GM10248 (cell line): ENCODE data around the gene LCN2.
"Not testable (repeated sequence)": the region's sequence is repeated elsewhere in the genome, so short reads cannot be mapped to it uniquely, and the experiment has no call there.

ENCODE experiments used
- CTCF ChIA-PET: fragments of 300-600 bp; sonication (Branson Sonifier 250); formaldehyde crosslinking; extraction: SDS; loops from one replicate; lab custom pipeline; 2021; ENCODE audit warnings: antibody characterized with exemption; lab: Yijun Ruan, JAX
- POLR2A ChIA-PET: fragments of 350-650 bp; sonication (Branson Sonifier 250); formaldehyde crosslinking; extraction: SDS; loops from one replicate; lab custom pipeline; 2020; ENCODE audit warnings: antibody characterized with exemption; lab: Yijun Ruan, JAX
- DNase-seq: peaks from one replicate; pipeline ENCODE4 v3.0.0; 2012; ENCODE audit errors: extremely low spot score
- TF ChIP-seq, protein P1 (sequence below): IDR thresholded peaks from 2 replicates; pipeline ENCODE4 v1.5.1; 2012; ENCODE audit warnings: mild to moderate bottlenecking, low read depth; ENCODE audit errors: extremely low read depth, missing control alignments, control extremely low read depth

LCN2 gene

GRCh38 chr9:128125580-128126354 lies 23.5 kb upstream of the LCN2 start:
- CTCF ChIA-PET = interaction anchor here (1.0 to 7.4 kb wide), 20 partner anchors 10 to 295 kb away, joined by 3 to 110 read pairs (median 4); partner anchors contain the start of genes CERCAM and CIZ1
- TF ChIP-seq, protein P1, sequence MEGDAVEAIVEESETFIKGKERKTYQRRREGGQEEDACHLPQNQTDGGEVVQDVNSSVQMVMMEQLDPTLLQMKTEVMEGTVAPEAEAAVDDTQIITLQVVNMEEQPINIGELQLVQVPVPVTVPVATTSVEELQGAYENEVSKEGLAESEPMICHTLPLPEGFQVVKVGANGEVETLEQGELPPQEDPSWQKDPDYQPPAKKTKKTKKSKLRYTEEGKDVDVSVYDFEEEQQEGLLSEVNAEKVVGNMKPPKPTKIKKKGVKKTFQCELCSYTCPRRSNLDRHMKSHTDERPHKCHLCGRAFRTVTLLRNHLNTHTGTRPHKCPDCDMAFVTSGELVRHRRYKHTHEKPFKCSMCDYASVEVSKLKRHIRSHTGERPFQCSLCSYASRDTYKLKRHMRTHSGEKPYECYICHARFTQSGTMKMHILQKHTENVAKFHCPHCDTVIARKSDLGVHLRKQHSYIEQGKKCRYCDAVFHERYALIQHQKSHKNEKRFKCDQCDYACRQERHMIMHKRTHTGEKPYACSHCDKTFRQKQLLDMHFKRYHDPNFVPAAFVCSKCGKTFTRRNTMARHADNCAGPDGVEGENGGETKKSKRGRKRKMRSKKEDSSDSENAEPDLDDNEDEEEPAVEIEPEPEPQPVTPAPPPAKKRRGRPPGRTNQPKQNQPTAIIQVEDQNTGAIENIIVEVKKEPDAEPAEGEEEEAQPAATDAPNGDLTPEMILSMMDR = no peak
- no peak for DNase-seq
- POLR2A ChIA-PET = no interaction called here

GRCh38 chr9:128127568-128127989 lies 21.7 kb upstream of the LCN2 start, which contains the start of gene PTGES2:
TSS of gene PTGES2 (minus strand) at chr9:128127729. CDS start at chr9:128127717, 12 bp downstream.
- CTCF ChIA-PET = interaction anchor here (0.8 to 7.4 kb wide), 6 partner anchors 12 to 93 kb away, joined by 3 to 110 read pairs (median 5); partner anchors contain the start of gene BBLN
- POLR2A ChIA-PET = interaction anchor here (1.5 kb wide), 1 partner anchor 61 kb away, joined by 4 read pairs; the partner anchor contains the start of gene NAIF1
- DNase-seq = peak; percentile 78
- TF ChIP-seq, protein P1 = no peak

DNA sequence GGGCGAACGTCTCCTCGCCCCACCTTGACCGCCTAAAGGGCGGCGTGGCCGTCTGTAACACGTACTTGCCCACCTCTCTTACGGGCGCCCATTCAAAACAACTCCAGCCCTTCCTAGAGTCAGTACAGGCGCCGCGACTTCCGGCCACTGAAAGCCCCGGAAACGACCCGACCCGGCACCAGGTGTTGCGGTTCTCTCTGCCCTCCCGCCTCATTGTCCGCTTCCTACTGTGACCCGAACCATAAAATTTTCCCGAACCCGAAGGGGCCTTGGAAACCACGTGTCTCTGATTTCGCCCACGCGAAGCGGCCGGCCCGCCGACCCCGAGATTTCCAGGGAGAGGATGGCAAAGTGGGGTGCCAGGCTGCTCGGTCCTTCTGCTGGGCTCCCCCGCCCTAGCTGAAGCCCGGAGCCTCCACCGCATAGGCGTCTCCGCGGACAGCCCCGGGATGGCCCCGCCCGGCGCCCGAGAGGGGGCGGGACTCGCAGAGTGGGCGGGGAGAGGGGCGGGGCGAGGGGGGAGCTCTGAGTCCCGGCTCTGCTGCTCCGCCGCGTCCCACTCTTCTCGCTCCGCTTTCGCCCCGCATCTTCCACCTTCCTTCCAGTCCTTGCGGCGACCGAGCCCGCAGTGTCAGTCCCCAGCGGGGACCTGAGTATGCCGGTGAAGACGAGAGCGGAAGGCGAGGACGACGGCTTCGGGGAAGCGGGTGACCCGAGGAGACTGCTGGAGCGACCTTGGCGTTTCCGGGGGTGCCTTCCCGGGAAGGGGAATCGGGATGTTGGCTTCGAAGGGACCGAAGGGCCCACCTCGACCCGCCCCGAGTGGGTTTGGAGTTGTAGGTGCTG lies 21.0 kb upstream of the LCN2 start:
- CTCF ChIA-PET = interaction anchor here (0.8 to 7.4 kb wide), 10 partner anchors 9 to 94 kb away, joined by 3 to 110 read pairs (median 4); partner anchors contain the start of gene BBLN
- peak; percentile 91 for DNase-seq
- TF ChIP-seq, protein P1 = no peak
- POLR2A ChIA-PET = interaction anchor here (0.7 to 1.5 kb wide), 2 partner anchors 32 to 61 kb away, joined by 3 to 4 read pairs; partner anchors contain the start of genes BBLN and NAIF1

DNA sequence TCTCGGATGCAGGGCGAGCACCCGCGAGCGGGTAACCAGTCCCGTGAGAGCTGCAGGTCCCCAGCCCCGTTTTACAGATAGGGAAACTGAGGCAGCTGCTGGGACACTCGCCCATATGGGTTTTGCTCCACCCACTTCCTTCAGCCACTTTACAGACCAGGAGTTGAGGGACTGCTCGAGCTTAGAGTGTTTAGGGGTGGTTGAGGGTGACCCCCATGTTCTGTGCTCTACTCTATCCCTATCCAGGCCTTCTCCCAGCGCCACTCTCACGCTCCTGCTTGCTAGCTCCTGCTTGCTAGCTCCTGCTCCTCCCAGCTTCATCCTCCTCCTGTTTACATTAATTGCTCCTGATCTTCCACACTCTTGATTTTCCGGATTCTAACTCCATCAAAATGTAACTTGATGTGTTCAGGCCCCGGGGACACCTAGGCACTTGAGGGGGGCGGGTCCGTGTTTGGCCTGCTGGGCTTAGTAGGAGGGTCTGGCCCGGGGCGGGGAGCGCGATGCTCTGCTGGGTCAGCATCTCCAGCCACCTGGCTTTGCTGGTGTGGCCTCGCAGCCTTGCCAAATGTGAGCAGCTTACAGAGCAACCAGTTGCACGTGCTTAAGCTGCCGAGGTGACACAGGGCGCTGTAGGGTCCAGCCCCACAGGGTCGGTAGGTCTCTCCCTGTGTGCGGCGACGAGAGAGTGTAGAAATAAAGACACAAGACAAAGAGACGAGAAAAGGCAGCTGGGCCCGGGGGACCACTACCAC lies 20.2 kb upstream of the LCN2 start:
- POLR2A ChIA-PET = interaction anchor here (1.5 kb wide), 1 partner anchor 62 kb away, joined by 4 read pairs; the partner anchor contains the start of gene NAIF1
- CTCF ChIA-PET = interaction anchor here (0.9 to 7.4 kb wide), 9 partner anchors 8 to 95 kb away, joined by 3 to 110 read pairs (median 4); partner anchors contain the start of gene BBLN
- TF ChIP-seq, protein P1 = no peak
- no peak for DNase-seq

DNA sequence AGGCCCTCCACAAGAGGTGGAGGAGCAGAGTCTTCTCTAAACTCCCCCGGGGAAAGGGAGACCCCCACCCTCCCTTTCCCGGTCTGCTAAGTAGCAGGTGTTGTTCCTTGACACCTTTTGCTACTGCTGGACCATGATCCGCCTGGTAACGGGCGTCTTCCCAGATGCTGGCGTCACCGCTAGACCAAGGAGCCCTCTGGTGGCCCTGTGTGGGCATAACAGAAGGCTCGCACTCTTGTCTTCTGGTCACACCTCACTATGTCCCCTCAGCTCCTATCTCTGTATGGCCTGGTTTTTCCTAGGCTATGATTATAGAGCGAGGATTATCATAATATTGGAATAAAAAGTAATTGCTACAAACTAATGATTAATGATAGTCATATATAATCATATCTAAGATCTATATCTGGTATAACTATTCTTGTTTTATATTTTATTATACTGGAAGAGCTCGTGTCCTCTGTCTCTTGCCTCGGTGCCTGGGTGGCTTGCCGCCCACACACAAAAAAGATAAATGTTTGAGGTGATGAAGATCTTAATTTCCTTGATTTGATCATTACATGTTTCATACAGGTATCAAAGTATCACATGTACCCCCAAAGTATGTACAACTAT lies 19.2 kb upstream of the LCN2 start:
- ChIA-PET POLR2A (interaction anchor here (0.6 kb wide), 1 partner anchor 29 kb away, joined by 7 read pairs; no protein-coding TSS in a partner anchor), CTCF (interaction anchor here (2.5 to 7.4 kb wide), 2 partner anchors 12 to 15 kb away, joined by 10 to 110 read pairs; no protein-coding TSS in a partner anchor)
- not testable (repeated sequence) for DNase-seq
- TF ChIP-seq, protein P1 = peak; percentile 39

- ChIA-PET CTCF (interaction anchor here (7.4 kb wide), 1 partner anchor 15 kb away, joined by 110 read pairs; no protein-coding TSS in a partner anchor), POLR2A (interaction anchor here (0.6 kb wide), 1 partner anchor 28 kb away, joined by 7 read pairs; no protein-coding TSS in a partner anchor)
- DNase-seq = not testable (repeated sequence)
Observed at GRCh38 chr9:128130651-128131050, 18.6 kb upstream of the LCN2 start.

DNA sequence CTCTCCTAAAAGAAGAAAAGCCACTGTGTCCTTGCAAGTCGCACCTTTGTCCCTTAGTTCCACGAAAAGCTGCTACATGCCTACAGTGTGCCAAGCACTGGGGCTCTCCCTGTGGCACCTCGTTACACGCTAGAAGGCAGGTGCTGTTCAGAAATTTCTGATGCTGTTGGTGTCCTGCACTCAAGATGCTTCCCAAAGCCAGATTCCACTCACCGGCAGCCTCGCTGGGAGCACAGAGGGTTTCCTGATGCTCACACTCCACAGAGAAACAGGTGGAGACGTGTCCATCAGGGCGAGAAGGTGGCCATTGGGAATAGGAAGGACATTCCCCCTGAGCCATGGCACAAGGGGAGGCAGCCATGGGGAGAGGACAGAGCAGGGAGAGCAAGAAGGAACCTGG lies 17.9 kb upstream of the LCN2 start:
- POLR2A ChIA-PET, DNase-seq, CTCF ChIA-PET: not testable (repeated sequence)

DNA sequence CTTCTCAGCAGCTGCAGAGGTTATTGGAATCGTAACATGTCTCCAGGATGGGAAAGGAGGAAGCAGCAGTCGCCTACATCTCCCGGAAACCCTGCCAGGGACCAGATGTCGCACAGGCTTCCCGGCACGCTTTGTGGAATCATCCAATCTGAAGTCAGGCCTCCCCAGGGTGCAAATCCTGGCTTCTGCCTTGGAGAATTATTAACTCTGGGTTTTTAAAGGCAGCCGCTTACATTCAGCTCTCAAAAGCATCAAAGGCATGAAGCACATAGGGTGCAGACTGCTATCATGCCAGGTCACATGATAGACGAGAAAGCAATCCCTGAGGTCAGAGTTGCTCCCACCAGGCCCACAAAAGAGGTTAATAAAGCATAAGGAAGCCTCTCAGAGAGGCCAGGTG lies 17.1 kb upstream of the LCN2 start:
- POLR2A ChIA-PET, CTCF ChIA-PET, DNase-seq: not testable (repeated sequence)

GRCh38 chr9:128135561-128135960 lies 13.7 kb upstream of the LCN2 start:
- POLR2A ChIA-PET, DNase-seq, CTCF ChIA-PET: not testable (repeated sequence)
